ENCODE measurements around the gene PARVB. TPM values are rescaled to one million over a fixed set of nuclear protein-coding genes. Genes with fewer than 3 reads are reported as not detected.

The PARVB gene
- total and polyA plus RNA-seq, 2 donors (not counting 1 experiment from before 2014, with no cell fraction given), result 12.1 to 47.3 TPM

DNA sequence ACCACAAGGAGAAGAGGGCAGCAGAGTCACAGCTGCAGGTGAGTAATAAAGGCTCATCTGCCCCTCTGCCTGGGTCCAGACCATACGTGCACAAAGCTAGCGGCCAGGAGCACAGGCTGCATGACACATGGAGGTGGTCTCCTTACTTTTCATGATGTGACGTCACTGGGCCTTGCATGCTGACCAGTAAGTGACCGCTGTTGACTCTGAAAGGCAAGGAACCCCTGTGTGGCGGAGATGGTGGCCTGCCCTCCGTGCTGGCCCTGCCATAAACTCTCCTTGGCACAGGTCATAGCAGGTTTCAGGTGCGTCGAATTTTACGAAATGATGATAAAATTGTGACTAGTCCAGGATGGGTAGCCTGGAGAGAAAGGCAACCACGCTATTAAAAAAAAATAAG is 149.1 kb downstream of the PARVB start:
- Histone ChIP-seq H3K4me3 (replicated peaks in 1 of 4; ENCODE audit: control extremely low read depth in 1 of 4, insufficient read depth in 1 of 4, low read depth in 3 of 4, low read length in 4 of 4) (no peak overlapping the region), H3K9me3 (ENCODE audit: control insufficient read depth, insufficient read depth, low read depth, low read length) (no peaks in the 10 kb centered on the region), H3K27me3 (ENCODE audit: control insufficient read depth, insufficient read depth, low read length) (no peaks in the 10 kb centered on the region), H3K9ac (ENCODE audit: insufficient read depth, low read length) (no peak overlapping the region), H4K20me1 (ENCODE audit: control insufficient read depth, extremely low read depth, insufficient read depth, low read length) (no peaks in the 10 kb centered on the region), H3K4me2 (ENCODE audit: extremely low read depth, insufficient read depth, low read length) (no peak overlapping the region), H2AFZ (ENCODE audit: low read length) (no peak overlapping the region), H3K79me2 (ENCODE audit: control insufficient read depth, insufficient read depth, low read length) (no peaks in the 10 kb centered on the region), H3K36me3 (ENCODE audit: control insufficient read depth, insufficient read depth, low read length) (no peaks in the 10 kb centered on the region), H3K27ac (ENCODE audit: insufficient read depth, low read length) (no peak overlapping the region), H3K4me1 (ENCODE audit: control insufficient read depth, extremely low read depth, insufficient read depth, low read length) (no peaks in the 10 kb centered on the region)
- TF ChIP-seq, protein P1, sequence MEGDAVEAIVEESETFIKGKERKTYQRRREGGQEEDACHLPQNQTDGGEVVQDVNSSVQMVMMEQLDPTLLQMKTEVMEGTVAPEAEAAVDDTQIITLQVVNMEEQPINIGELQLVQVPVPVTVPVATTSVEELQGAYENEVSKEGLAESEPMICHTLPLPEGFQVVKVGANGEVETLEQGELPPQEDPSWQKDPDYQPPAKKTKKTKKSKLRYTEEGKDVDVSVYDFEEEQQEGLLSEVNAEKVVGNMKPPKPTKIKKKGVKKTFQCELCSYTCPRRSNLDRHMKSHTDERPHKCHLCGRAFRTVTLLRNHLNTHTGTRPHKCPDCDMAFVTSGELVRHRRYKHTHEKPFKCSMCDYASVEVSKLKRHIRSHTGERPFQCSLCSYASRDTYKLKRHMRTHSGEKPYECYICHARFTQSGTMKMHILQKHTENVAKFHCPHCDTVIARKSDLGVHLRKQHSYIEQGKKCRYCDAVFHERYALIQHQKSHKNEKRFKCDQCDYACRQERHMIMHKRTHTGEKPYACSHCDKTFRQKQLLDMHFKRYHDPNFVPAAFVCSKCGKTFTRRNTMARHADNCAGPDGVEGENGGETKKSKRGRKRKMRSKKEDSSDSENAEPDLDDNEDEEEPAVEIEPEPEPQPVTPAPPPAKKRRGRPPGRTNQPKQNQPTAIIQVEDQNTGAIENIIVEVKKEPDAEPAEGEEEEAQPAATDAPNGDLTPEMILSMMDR (conservative IDR thresholded peaks at IDR 0.05 in 1 of 2, IDR thresholded peaks at IDR 0.05 in 1 of 2; ENCODE audit: low read depth in 1 of 2, low read length in 2 of 2), result no peak
- TF ChIP-seq EZH2 (IDR thresholded peaks at IDR 0.05; ENCODE audit: low read length, missing control alignments), result no peak
- DNase-seq (ENCODE audit: low read depth in 2 of 2), result no peak

DNA sequence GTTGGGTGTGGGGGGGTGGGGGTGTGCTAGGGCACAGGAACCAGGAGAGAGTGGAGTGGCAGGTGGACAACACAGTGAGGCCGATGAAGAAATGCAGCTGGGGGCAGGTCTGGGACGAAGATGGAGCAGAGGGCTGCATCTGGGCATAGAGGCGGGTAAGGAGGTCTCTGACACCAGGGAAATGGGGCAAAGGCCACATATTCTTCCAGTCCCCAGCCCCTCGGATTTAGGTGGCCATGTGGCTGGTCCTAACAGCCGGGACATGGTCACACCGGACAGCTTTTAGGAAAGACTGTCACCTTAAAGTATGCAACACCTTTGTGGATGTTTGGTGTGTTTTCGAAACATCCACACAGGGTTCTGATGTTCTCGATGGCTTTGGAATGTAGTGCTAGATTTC is 151.6 kb downstream of the PARVB start:
- Histone ChIP-seq H3K9me3 (ENCODE audit: control insufficient read depth, insufficient read depth, low read depth, low read length) (no peaks in the 10 kb centered on the region), H3K27me3 (ENCODE audit: control insufficient read depth, insufficient read depth, low read length) (peaks cover 8% of the 10 kb centered on the region), H2AFZ (ENCODE audit: low read length) (no peak overlapping the region), H3K4me2 (ENCODE audit: extremely low read depth, insufficient read depth, low read length) (no peak overlapping the region), H4K20me1 (ENCODE audit: control insufficient read depth, extremely low read depth, insufficient read depth, low read length) (no peaks in the 10 kb centered on the region), H3K79me2 (ENCODE audit: control insufficient read depth, insufficient read depth, low read length) (no peaks in the 10 kb centered on the region), H3K9ac (ENCODE audit: insufficient read depth, low read length) (no peak overlapping the region), H3K4me3 (replicated peaks in 1 of 4; ENCODE audit: control extremely low read depth in 1 of 4, insufficient read depth in 1 of 4, low read depth in 3 of 4, low read length in 4 of 4) (no peak overlapping the region), H3K4me1 (ENCODE audit: control insufficient read depth, extremely low read depth, insufficient read depth, low read length) (no peaks in the 10 kb centered on the region), H3K27ac (ENCODE audit: insufficient read depth, low read length) (no peak overlapping the region), H3K36me3 (ENCODE audit: control insufficient read depth, insufficient read depth, low read length) (no peaks in the 10 kb centered on the region)
- no peak for DNase-seq (ENCODE audit: low read depth in 2 of 2)
- TF ChIP-seq EZH2 (IDR thresholded peaks at IDR 0.05; ENCODE audit: low read length, missing control alignments), result no peak
- TF ChIP-seq, protein P1 (conservative IDR thresholded peaks at IDR 0.05 in 1 of 2, IDR thresholded peaks at IDR 0.05 in 1 of 2; ENCODE audit: low read depth in 1 of 2, low read length in 2 of 2), result no peak

DNA sequence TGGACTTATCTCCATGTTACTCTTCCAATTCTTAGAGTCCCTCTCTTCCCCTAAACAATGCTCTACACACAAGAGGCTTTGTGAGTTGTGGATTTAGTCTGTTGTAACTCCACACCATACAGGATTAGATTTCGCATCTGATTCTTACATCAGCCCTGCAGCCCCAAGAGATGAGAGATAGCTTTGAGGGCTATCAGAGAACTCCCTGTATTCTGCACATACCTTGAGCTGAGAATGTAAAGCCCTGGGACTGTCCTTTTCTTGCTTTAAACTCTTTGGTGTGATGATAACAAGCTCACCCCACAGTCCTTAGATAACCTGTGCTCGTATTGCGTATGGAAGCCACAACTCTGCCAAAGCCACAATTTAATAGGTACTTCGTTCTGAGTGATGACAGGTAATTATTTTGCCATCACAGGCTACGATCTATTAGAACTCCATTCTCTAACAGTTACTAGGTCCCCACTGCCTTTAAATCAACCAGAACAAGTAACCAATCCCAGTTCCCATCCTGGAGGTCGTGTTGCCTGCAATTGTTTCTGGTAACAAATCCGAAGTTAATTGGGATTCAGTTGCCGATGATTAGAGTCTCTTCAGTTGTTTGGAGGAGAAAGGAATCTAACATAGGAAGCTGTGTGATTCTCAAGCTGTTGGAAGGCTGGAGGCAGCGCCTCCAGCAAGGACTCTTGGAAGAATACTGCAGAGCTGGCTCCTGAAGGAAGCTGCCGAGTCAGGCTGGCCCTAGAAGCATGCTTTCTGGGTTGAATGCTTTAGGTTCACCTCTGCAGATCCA is 155.3 kb downstream of the PARVB start:
- Histone ChIP-seq H3K27ac (ENCODE audit: insufficient read depth, low read length) (no peak overlapping the region), H3K27me3 (ENCODE audit: control insufficient read depth, insufficient read depth, low read length) (peaks cover 8% of the 10 kb centered on the region)
- no peak for TF ChIP-seq EZH2 (IDR thresholded peaks at IDR 0.05; ENCODE audit: low read length, missing control alignments)
- TF ChIP-seq, protein P1 (conservative IDR thresholded peaks at IDR 0.05 in 1 of 2, IDR thresholded peaks at IDR 0.05 in 1 of 2; ENCODE audit: low read depth in 1 of 2, low read length in 2 of 2), result no peak

More for the DNA sequence above, 155.3 kb downstream of the PARVB start:
- Histone ChIP-seq H3K79me2 (ENCODE audit: control insufficient read depth, insufficient read depth, low read length) (no peaks in the 10 kb centered on the region), H3K4me3 (replicated peaks in 1 of 4; ENCODE audit: control extremely low read depth in 1 of 4, insufficient read depth in 1 of 4, low read depth in 3 of 4, low read length in 4 of 4) (no peak overlapping the region), H3K9ac (ENCODE audit: insufficient read depth, low read length) (no peak overlapping the region), H3K4me1 (ENCODE audit: control insufficient read depth, extremely low read depth, insufficient read depth, low read length) (no peaks in the 10 kb centered on the region), H3K9me3 (ENCODE audit: control insufficient read depth, insufficient read depth, low read depth, low read length) (no peaks in the 10 kb centered on the region), H3K36me3 (ENCODE audit: control insufficient read depth, insufficient read depth, low read length) (no peaks in the 10 kb centered on the region), H4K20me1 (ENCODE audit: control insufficient read depth, extremely low read depth, insufficient read depth, low read length) (no peaks in the 10 kb centered on the region), H3K4me2 (ENCODE audit: extremely low read depth, insufficient read depth, low read length) (no peak overlapping the region), H2AFZ (ENCODE audit: low read length) (no peak overlapping the region)
- no peak for DNase-seq (ENCODE audit: low read depth in 2 of 2)
